Skin epidermis (tissue), 12 donors: ENCODE results near the gene DCLK1.
A peak's percentile ranks its signal among the peaks of the same experiment; 100 is the strongest.

Experiments
- H3K27ac ChIP-seq, 21 experiments: fragments of 200-600 bp; sonication (generic) in 11 of 21; one replicate each; pipeline ENCODE4 v1.5.0; 2020; ENCODE audit warnings: mild to moderate bottlenecking in 3 of 21, inconsistent platforms in 2 of 21, moderate library complexity in 2 of 21
- H3K4me3 ChIP-seq, 7 experiments: fragments of 200-600 bp; sonication (generic) in 2 of 7; one replicate each; pipeline ENCODE4 v1.5.0; 2020; ENCODE audit warnings: inconsistent platforms in 2 of 7, mild to moderate bottlenecking in 2 of 7, moderate library complexity in 1 of 7

DCLK1 gene

GRCh38 chr13:35923347-35923746, 207.8 kb downstream of the DCLK1 start:
- peak overlapping the region in 2 of 21 experiments; percentile 12 to 22 for H3K27ac ChIP-seq
- no peak overlapping the region for H3K4me3 ChIP-seq

GRCh38 chr13:35920816-35921215, 210.4 kb downstream of the DCLK1 start:
- Histone ChIP-seq H3K27ac (no peak overlapping the region), H3K4me3 (no peak overlapping the region)

GRCh38 chr13:35917942-35918645, 213.1 kb downstream of the DCLK1 start:
- peak overlapping the region in 10 of 21 experiments; percentile 7 to 69 (median 46) for H3K27ac ChIP-seq
- H3K4me3 ChIP-seq: no peak overlapping the region

GRCh38 chr13:35917252-35917941, 213.8 kb downstream of the DCLK1 start:
- H3K4me3 ChIP-seq: no peak overlapping the region
- peak overlapping the region in 10 of 21 experiments; percentile 7 to 69 (median 46) for H3K27ac ChIP-seq

- H3K27ac ChIP-seq: no peak overlapping the region
- no peak overlapping the region for H3K4me3 ChIP-seq
Measured at GRCh38 chr13:35916146-35916545, 215.0 kb downstream of the DCLK1 start.

GRCh38 chr13:35914662-35915061, 216.5 kb downstream of the DCLK1 start:
- no peak overlapping the region for H3K4me3 ChIP-seq
- no peak overlapping the region for H3K27ac ChIP-seq

- Histone ChIP-seq H3K27ac (no peak overlapping the region), H3K4me3 (no peak overlapping the region)
Measured at GRCh38 chr13:35912841-35913240, 218.3 kb downstream of the DCLK1 start.

- Histone ChIP-seq H3K27ac (no peak overlapping the region), H3K4me3 (no peak overlapping the region)
Measured at GRCh38 chr13:35909837-35910540, 221.2 kb downstream of the DCLK1 start.

GRCh38 chr13:35909091-35909490, 222.1 kb downstream of the DCLK1 start:
- H3K27ac ChIP-seq: no peak overlapping the region
- H3K4me3 ChIP-seq: no peak overlapping the region

- no peak overlapping the region for H3K27ac ChIP-seq
- no peak overlapping the region for H3K4me3 ChIP-seq
Measured at GRCh38 chr13:35908226-35908625, 223.0 kb downstream of the DCLK1 start.

- no peak overlapping the region for H3K27ac ChIP-seq
- H3K4me3 ChIP-seq: no peak overlapping the region
Measured at GRCh38 chr13:35906636-35907035, 224.5 kb downstream of the DCLK1 start.

- Histone ChIP-seq H3K4me3 (no peak overlapping the region), H3K27ac (no peak overlapping the region)
Measured at GRCh38 chr13:35903075-35903474, 228.1 kb downstream of the DCLK1 start.

GRCh38 chr13:35898041-35898440, 233.1 kb downstream of the DCLK1 start:
- Histone ChIP-seq H3K4me3 (no peak overlapping the region), H3K27ac (no peak overlapping the region)

- Histone ChIP-seq H3K27ac (no peak overlapping the region), H3K4me3 (no peak overlapping the region)
Measured at GRCh38 chr13:35894636-35895035, 236.5 kb downstream of the DCLK1 start.

- H3K4me3 ChIP-seq: no peak overlapping the region
- no peak overlapping the region for H3K27ac ChIP-seq
Measured at GRCh38 chr13:35892837-35893814, 238.1 kb downstream of the DCLK1 start.

- no peak overlapping the region for H3K27ac ChIP-seq
- H3K4me3 ChIP-seq: no peak overlapping the region
Measured at GRCh38 chr13:35891507-35892441, 239.4 kb downstream of the DCLK1 start.

- Histone ChIP-seq H3K27ac (no peak overlapping the region), H3K4me3 (no peak overlapping the region)
Measured at GRCh38 chr13:35889560-35889959, 241.6 kb downstream of the DCLK1 start.

- H3K27ac ChIP-seq: no peak overlapping the region
- H3K4me3 ChIP-seq: no peak overlapping the region
Measured at GRCh38 chr13:35888981-35889380, 242.2 kb downstream of the DCLK1 start.

GRCh38 chr13:35888457-35888883, 242.7 kb downstream of the DCLK1 start:
- no peak overlapping the region for H3K4me3 ChIP-seq
- H3K27ac ChIP-seq: no peak overlapping the region
